K562 (cell line): ENCODE data around the gene CCNYL1. TPM values are rescaled to one million over a fixed set of nuclear protein-coding genes. Genes with fewer than 3 reads are reported as not detected.

Experiments
- AFF1 ChIP-seq, 2 experiments: fragments of 450-650 bp; IDR thresholded peaks; 2 replicates each; pipeline ENCODE4 v1.6.1; 2018; ENCODE audit warnings: mild to moderate bottlenecking in 2 of 2, low read depth in 1 of 2; ENCODE audit not compliant: partially characterized antibody in 2 of 2
- CTCF ChIP-seq, 3 experiments: IDR thresholded peaks in 2 of 3; conservative IDR thresholded peaks in 1 of 3; 2 replicates each; pipeline ENCODE4 v1.5.1; 2011 to 2012; ENCODE audit warnings: low read length in 3 of 3, mild to moderate bottlenecking in 3 of 3, control low read depth in 2 of 3, improper control_type of control experiment in 1 of 3, inconsistent platforms in 1 of 3, low read depth in 1 of 3, mixed read lengths in 1 of 3, moderate library complexity in 1 of 3; ENCODE audit not compliant: insufficient read depth in 2 of 3
- DACH1 ChIP-seq: fragments of 450-650 bp; IDR thresholded peaks from 2 replicates; pipeline ENCODE4 v1.6.1; 2018; ENCODE audit not compliant: partially characterized antibody
- E2F5 ChIP-seq: sonication (generic); formaldehyde crosslinking; IDR thresholded peaks from 2 replicates; pipeline ENCODE4 v1.8.0; 2022; ENCODE audit warnings: mild to moderate bottlenecking, missing genetic modification reagents
- EGR1 ChIP-seq: fragments of 450-650 bp; conservative IDR thresholded peaks from 2 replicates; pipeline ENCODE4 v1.6.1; 2017; ENCODE audit warnings: mild to moderate bottlenecking
- ERF ChIP-seq: fragments of 450-650 bp; formaldehyde crosslinking; IDR thresholded peaks from 2 replicates; pipeline ENCODE4 v1.4.0; 2020; ENCODE audit warnings: mild to moderate bottlenecking, mixed read lengths
- NKRF ChIP-seq: fragments of 450-650 bp; IDR thresholded peaks from 2 replicates; pipeline ENCODE4 v1.6.1; 2016; ENCODE audit warnings: borderline replicate concordance
- NR1H2 ChIP-seq: sonication (generic); formaldehyde crosslinking; IDR thresholded peaks from 2 replicates; pipeline ENCODE4 v1.4.0; 2020; ENCODE audit warnings: mild to moderate bottlenecking, missing genetic modification reagents
- POLR3G ChIP-seq: IDR thresholded peaks from 2 replicates; pipeline ENCODE4 v1.6.1; 2011; ENCODE audit not compliant: insufficient read length, insufficient replicate concordance; ENCODE audit errors: extremely low read depth
- SP1 ChIP-seq: sonication (generic); formaldehyde crosslinking; IDR thresholded peaks from 2 replicates; pipeline ENCODE4 v1.8.1; 2022; ENCODE audit warnings: mild to moderate bottlenecking, missing genetic modification reagents
- SP2 ChIP-seq: IDR thresholded peaks from 2 replicates; pipeline ENCODE4 v1.6.1; 2011; ENCODE audit warnings: mild to moderate bottlenecking, low read depth, low read length, moderate library complexity; ENCODE audit not compliant: poor library complexity, severe bottlenecking; ENCODE audit errors: extremely low read depth
- SPI1 ChIP-seq: IDR thresholded peaks from 2 replicates; pipeline ENCODE4 v1.6.1; 2011; ENCODE audit warnings: low read depth, low read length, control low read depth, borderline replicate concordance
- STAT5B ChIP-seq: fragments of 250-450 bp; sonication (Bioruptor Pico); IDR thresholded peaks from 2 replicates; pipeline ENCODE4 v1.8.0; 2021; ENCODE audit warnings: mild to moderate bottlenecking, inconsistent platforms
- ZFX ChIP-seq: sonication (generic); formaldehyde crosslinking; IDR thresholded peaks from 2 replicates; pipeline ENCODE4 v1.8.0; 2022; ENCODE audit warnings: mild to moderate bottlenecking, missing genetic modification reagents, moderate library complexity
- ZNF639 ChIP-seq, 2 experiments: fragments of 200-800 bp in 1 of 2; sonication (Bioruptor generic) in 1 of 2; sonication (generic) in 1 of 2; formaldehyde crosslinking in 1 of 2; IDR thresholded peaks in 1 of 2; conservative IDR thresholded peaks in 1 of 2; 2 replicates each; pipeline versions ENCODE4 v1.5.0 to v1.6.1; 2016 to 2020; ENCODE audit warnings: missing compliant biosample characterization in 1 of 2, missing genetic modification characterization in 1 of 2, missing genetic modification reagents in 1 of 2
- polyA plus RNA-seq, 8 experiments: library from polyadenylated mRNA; depleted of rRNA in 4 of 8; stranded (reverse) in 5 of 8; unstranded in 3 of 8; fragments of >200 nt; fragmentation: Nextera tagmentation in 2 of 8; fragmentation: Illumina TruSeq in 1 of 8; extraction: Ambion mirVana in 2 of 8; extraction: Trizol in 1 of 8; gene quantifications; 2 replicates each; pipeline versions ENCODE4 v1.2.1 to v1.2.3, GENCODE V29; 2011 to 2014; ENCODE audit warnings: inconsistent platforms in 1 of 8, missing spikeins in 1 of 8
- total RNA-seq, 7 experiments: library from RNA; depleted of rRNA in 6 of 7; stranded (reverse); fragments of >200 nt in 6 of 7; fragmentation: Illumina TruSeq in 2 of 7; extraction: Trizol in 2 of 7; gene quantifications; 2 replicates each; pipeline versions ENCODE4 v1.2.1 to v1.2.3, GENCODE V29; 2011 to 2021; ENCODE audit warnings: low replicate concordance in 1 of 7

CCNYL1 gene
- total and polyA plus RNA-seq, 9 of the 15 experiments (the other 6 are each of a cell fraction or from before 2014, with no cell fraction given), result 1.9 to 7.5 (median 4.7) TPM

- TF ChIP-seq CTCF (IDR thresholded peaks at IDR 0.05 in 2 of 3, conservative IDR thresholded peaks at IDR 0.05 in 1 of 3; ENCODE audit: insufficient read depth in 2 of 3, low read depth in 1 of 3, low read length in 3 of 3) (no peak), SPI1 (peak; percentile 87), POLR3G (no peak), EGR1 (peak; percentile 79), ERF (CRISPR knock-in tag) (no peak), AFF1 (IDR thresholded peaks at IDR 0.05; ENCODE audit: low read depth in 1 of 2, partially characterized antibody in 2 of 2) (peak in 1 of 2 experiments; percentile 16), SP2 (no peak), NR1H2 (CRISPR knock-in tag) (no peak), DACH1 (no peak), ZNF639 (CRISPR knock-in tag; conservative IDR thresholded peaks at IDR 0.05 in 1 of 2, IDR thresholded peaks at IDR 0.05 in 1 of 2) (peak in 1 of 2 experiments; percentile 66; a peak in 1 of 4 replicates), ZFX (no peak; the same call in 1 of the 2 replicates), SP1 (CRISPR knock-in tag) (peak; percentile 78; the same call in 1 of the 2 replicates), E2F5 (no peak), NKRF (peak; percentile 76; the same call in 1 of the 2 replicates), STAT5B (CRISPR knock-in tag) (no peak)
These were observed at the start of gene CCNYL1 (continued) for GRCh38 chr2:207710814-207711740.
